GM18526 (cell line): ENCODE measurements around the gene BHLHE23.

Experiments used
- POLR2A ChIP-seq: IDR thresholded peaks from 3 replicates; pipeline ENCODE4 v1.6.1; 2011; ENCODE audit not compliant: insufficient read length; ENCODE audit errors: extremely low read depth

Gene BHLHE23

DNA sequence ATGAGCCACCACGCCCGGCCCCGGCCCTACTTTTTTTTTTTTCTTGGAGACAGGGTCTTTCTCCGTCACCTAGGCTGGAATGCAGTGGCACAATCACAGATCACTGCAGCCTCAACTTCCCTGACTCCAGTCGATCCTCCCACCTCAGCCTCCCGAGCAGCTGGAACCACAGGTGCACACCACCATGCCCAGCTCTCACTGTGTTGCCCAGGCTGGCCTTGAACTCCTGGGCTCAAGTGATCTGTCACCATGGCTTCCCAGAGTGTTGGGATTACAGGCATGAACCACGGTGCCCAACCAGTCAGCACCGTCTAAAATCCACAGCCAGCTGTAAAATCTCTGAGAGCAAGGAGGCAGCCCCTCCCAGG lies 36.8 kb downstream of the BHLHE23 start:
- no peak for TF ChIP-seq POLR2A

DNA sequence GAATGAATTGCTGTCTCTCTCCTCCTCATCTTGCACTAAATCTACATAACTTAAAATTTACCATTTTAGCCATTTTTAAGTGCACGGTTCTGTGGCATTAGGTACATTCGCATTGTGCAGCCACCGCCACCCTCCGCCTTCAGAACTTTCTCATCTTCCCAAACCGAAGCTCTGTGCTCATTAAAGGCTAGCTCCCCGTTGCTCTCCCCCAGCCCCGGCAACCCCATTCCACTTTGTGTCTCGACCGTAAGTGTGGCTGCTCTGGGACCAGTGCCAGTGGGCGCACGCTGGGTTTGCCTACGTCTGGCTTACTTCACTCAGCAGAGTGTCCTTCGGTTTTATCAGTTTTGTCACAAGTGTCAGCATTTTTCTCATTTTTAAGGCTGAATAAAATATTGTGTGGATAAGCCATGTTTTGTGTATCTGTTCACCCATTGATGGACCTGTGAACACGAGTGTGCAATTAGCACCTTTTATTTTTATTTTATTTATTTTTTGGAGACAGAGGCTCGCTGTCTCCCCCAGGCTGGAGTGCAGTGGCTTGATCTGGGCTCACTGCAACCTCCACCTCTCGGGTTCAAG lies 37.5 kb downstream of the BHLHE23 start:
- TF ChIP-seq POLR2A = no peak

DNA sequence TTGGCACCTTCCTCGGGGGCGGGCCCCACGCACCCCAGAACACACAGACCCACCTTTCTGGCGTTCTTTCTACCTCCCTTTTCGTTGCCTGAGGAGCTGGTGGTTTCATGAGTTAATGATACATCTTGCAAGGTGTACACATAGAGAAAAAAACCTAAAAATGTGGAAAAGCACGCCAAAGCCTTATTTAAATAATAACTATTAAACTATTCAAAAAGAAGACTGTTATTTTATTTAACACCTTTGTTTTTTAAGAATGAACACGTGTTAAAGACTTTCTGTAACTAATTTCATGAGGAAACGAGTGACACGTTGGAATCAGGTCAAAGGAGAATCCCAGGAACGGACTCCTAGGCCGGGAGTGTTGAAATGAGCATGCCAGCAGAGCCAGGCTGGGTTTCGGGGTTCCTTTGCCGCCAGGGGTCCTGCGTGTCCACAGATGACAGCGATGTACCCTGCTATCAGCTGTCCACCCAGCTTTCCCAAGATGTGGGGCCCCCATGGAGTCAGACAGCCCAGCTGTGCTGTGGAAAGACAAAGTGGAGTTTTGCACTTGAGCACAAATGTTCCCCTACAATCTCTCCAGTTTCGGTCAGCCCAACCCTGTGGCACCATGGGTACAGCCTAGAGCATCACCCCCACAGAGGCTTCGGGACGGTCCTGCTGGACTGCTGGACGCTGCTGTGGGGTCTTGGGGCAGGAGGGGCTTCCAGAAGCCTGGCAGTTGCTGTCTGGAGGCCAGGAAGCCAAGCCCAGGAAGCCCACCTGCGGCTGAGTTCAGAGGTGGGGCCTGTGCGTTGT lies 38.2 kb downstream of the BHLHE23 start:
- TF ChIP-seq POLR2A = peak; percentile 19

DNA sequence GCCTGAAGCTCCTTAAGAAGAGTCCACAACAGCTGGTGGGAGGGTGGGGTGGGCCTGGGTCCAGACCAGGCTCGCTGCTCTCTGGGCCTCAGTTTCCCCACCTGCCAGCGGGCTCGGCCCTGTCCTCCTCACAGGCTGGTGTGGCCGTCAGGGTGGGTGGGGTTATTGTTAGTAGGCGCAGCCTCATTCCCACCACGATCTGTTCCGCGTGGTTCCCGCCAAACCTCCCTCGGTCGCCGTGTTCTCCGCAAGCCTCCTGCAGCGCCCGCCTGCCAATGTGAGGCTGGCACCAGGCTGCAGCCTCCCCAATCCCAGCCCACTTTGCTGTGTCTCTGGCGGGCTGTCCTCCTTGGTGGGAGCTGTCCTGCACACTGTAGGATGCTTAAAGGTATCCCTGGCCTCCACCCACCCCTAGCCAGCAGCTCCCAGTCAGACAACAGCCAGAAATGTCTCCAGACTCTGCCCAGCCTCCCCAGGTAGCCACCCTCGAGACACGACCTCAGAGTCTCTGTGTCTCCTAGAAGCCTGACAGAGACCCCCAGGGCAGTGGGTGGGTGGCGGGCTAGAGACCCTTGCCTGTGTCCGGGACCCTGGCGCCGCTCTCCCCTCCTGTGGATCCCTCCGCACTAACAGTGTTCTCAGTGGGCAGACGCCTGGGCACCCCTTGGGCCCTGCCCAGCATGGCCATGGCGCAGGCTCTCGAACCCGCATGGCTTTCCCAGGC lies 39.0 kb downstream of the BHLHE23 start:
- TF ChIP-seq POLR2A = no peak

DNA sequence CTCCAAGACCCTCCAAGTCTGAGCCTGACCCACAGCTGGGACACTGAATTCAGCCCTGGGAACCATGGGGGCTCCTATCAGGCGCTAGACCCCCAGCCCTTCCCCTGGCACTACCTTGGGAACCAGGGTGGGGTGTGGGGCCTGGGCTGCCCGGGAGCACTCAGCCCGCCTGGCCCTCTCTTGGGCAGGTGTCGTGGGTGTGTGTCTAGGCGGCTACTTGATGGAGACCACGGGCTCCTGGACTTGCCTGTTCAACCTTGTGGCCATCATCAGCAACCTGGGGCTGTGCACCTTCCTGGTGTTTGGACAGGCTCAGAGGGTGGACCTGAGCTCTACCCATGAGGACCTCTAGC lies 39.6 kb downstream of the BHLHE23 start:
- no peak for TF ChIP-seq POLR2A

DNA sequence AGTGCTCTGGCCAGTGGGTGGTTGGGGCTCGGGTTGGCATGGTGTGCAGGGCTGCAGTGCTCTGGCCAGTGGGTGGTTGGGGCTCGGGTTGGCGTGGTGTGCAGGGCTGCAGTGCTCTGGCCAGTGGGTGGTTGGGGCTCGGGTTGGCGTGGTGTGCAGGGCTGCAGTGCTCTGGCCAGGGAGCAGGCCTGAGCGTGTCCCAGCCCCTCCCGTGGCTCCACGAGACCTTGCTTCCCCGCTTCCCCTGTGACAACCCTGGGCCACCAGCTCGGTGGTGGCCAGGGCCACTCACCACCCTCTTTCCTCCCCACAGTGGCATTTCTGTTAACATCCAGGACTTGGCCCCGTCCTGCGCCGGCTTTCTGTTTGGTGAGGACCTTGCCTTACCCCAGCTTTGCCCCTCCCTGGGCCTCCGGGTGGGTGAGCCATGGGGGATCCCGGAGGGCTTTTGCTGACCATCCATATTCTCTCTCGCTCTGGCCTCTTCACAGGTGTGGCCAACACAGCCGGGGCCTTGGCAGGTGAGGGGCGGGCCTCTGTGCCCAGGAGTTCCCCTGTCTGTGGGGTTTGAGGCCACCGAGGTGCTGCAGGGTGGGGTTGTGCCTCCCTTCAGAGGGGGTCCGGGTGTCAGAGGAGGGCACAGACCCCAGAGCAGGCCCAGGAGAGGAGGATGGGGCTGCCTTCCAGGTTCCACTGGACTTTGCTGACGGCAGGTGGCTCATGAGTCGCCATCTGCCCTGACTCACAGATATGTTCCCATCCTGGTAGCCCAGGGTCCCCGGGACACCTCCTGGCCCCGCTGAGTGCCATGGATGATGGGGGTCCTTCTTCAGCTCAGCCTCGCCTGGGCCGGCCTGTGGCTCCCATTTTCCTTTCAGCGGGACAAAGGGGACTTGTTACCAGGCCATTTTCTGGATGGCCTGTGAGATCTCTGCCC lies 40.3 kb downstream of the BHLHE23 start:
- TF ChIP-seq POLR2A = no peak

DNA sequence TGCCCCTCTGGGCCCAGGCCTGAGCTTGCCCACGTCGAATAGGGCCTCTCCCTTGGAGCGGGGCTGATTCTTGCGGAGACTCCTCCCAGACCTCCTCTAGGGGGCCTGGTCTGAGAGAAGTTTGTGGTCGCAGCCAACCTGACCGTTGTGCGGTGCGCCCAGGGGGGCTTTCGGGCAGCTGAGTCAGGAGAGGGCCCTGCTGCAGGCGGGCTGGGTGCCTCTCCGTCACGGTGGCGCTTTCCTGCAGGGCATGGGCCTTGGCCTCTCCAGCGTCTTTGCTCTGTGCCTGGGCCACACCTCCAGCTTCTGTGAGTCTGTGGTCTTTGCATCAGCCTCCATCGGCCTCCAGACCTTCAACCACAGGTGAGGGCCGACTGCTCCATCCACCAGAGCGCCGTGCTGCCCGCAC lies 41.4 kb downstream of the BHLHE23 start:
- no peak for TF ChIP-seq POLR2A

DNA sequence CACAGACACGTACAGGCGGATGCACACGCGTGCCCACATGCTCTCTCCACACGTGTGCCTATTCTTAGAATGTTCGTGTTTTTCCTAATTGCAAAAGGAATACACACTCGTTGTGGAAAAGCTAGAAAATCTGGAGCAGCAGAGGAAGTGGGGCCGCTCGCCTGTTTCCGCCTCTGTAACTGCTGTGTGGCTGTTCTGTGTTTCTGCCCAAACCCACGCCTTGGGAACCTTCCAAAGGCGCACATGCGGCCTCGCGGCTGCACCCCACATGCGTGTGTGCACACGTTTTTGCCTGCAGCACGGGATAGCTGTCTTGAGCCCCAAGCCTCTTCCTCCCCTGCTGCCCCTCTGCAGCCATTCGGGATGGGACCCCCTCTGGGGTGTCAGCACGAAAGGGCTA lies 42.1 kb downstream of the BHLHE23 start:
- TF ChIP-seq POLR2A = no peak

DNA sequence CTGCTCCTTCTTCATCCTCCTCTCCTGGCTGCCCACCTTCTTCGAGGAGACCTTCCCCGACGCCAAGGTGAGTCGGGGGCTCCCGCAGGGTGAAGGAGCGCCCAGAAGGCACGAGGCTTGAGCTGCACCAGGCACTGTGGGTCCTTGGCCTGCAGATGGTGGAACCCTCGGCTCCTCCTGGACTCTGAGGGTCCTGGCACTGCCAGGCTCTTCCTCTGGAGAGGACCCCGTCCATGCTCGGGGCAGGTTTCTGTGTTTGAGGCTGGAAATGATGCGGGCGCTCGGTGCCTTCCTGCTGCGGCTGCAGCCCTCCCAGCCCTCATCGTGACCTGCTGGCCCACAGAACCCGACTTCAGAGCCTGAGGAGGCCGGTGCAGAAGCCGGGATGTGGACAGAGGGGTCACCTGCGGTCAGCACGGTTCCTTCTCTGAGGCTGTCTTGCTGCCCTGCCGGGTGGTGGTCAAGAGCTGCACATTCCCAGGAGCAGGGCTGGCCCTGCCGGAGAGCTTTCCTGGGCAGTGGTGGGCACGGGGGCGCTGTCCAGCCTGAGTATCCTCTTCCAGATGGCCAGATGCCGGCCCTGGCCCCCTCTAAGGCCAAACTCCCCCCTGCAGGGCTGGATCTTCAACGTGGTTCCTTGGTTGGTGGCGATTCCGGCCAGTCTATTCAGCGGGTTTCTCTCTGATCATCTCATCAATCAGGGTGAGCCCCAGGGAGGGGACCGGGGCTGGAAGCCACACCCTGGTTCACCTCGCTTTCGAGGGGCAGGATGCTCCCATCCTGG lies 43.0 kb downstream of the BHLHE23 start:
- no peak for TF ChIP-seq POLR2A

DNA sequence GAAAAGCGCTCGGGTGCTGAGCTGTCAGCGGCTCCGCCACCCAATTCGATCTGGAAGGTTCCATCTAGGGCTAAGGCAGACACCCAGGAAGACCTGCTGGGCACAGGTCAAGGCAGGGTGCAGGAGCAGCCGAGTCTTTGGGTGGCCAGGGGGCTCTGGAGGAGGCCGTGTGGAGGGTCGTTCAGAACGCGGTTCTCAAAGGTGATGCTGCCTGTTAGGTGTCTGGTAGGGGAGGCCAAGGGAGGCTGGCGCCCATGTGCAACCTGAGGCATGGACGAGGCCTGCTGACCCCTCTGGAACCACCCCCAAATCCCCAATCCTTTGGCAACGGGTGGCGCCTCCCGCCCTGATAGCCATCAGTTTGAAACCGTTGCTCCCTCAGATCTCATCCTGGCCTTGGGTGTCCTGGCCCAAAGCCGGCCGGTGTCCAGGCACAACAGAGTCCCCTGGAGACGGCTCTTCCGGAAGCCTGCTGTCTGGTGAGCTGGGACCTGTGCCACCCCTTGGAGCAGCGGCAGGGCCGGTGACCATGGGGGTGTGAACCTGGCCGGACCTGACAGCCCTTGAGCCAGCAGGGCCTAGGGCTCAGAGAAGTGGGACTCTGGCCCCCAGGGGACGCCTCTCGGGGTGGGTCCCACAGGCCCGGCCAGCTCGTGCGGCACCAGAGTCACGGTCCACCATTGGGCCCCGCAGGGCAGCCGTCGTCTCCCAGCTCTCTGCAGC lies 43.7 kb downstream of the BHLHE23 start:
- TF ChIP-seq POLR2A = no peak

DNA sequence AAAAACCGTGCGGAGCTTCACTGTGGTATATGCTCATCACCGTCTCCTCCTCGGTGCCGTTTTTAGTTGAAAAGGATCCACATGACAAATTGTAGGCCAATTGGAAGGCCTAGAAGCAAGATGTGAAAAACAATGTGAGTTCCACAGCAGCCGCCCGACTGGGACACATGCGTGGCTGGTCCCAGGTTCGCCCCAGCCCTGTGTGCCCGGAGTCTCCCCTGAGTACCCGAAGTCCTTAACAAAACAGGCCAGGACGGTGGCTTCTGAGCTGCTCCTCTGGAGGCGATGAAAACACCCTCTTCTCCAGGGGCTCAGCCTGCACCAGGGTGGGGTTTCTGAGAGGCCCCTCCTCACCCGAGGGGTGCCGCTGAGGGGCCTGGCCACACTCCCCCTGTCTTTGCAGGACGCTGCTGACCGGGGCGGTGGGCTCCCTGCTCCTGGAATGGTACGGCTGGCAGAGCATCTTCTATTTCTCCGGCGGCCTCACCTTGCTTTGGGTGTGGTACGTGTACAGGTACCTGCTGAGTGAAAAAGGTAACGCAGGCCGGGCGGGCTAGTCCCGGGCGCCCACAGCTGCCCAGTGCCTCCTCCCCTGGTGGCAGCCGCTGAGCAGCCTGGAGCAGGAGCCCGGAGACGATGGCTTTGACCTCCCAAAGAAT lies 44.4 kb downstream of the BHLHE23 start:
- no peak for TF ChIP-seq POLR2A

DNA sequence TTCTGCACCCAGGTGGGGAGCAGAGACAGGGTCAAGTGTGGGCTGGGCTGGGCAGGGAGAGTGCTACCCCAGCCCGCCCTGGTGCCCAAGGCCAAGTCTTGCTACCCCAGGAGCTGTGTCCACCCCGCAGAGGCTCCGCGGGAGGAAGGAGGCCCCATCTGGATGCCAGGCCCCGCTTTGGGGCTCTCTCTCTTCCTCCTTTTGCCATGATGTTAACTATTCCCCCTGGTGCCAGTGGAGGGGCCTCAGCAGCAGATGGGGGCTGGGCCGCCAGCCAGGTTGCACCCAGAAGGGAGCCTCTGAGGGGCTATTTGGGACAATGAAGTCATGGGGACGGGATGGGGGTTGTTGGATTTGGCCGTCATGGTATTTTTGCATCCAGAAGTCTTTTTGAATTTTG lies 45.0 kb downstream of the BHLHE23 start:
- TF ChIP-seq POLR2A = no peak

DNA sequence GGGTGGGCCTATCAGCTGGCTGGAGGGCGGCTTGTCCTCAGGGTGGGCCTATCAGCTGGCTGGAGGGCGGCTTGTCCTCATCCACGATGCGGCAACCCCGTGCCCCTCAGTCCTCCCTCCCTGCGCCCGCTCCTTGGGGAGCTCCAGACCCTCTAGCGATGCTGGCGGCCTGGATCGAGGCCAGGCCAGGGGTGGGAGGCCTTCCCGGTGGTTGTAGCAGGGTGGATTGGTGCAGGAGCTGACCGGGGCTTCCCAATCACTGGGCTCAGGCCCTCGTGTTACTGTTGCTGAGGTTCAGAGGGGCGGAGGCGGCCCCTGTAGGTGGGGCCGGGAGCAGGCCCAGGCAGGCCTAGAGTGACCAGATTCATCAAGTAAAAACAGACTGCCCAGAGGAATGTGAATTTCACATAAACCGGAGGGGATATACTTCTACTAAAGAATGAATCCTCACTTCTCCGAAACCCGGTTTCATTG lies 45.4 kb downstream of the BHLHE23 start:
- no peak for TF ChIP-seq POLR2A
